NCI-H2171 treated with DMSO at 0.1 percent for 48 hours (cell line): ENCODE data around the gene PRUNE2.
"Not testable (repeated sequence)": the region's sequence is repeated elsewhere in the genome, so short reads cannot be mapped to it uniquely, and the experiment has no call there.

Experiments
- DNase-seq: peaks from one replicate; lab custom pipeline; 2025; lab: John Stamatoyannopoulos, UW

Gene PRUNE2

GRCh38 chr9:76697554-76697953, 208.4 kb downstream of the PRUNE2 start:
- no peak for DNase-seq

- DNase-seq = no peak
Observed at GRCh38 chr9:76697081-76697480, 208.8 kb downstream of the PRUNE2 start.

GRCh38 chr9:76693912-76694311, 212.0 kb downstream of the PRUNE2 start:
- DNase-seq = no peak

- DNase-seq = no peak
Observed at GRCh38 chr9:76692458-76693129, 213.3 kb downstream of the PRUNE2 start.

GRCh38 chr9:76691517-76692313, 214.2 kb downstream of the PRUNE2 start:
- no peak for DNase-seq

- DNase-seq = no peak
Observed at GRCh38 chr9:76690973-76691370, 214.9 kb downstream of the PRUNE2 start.

GRCh38 chr9:76690246-76690972, 215.5 kb downstream of the PRUNE2 start:
- DNase-seq = no peak

- no peak for DNase-seq
Observed at GRCh38 chr9:76688471-76689238, 217.3 kb downstream of the PRUNE2 start.

GRCh38 chr9:76687861-76688391, 218.0 kb downstream of the PRUNE2 start:
- no peak for DNase-seq

GRCh38 chr9:76686756-76687155, 219.2 kb downstream of the PRUNE2 start:
- no peak for DNase-seq

- DNase-seq = no peak
Observed at GRCh38 chr9:76684213-76684612, 221.7 kb downstream of the PRUNE2 start.

- no peak for DNase-seq
Observed at GRCh38 chr9:76681556-76681955, 224.4 kb downstream of the PRUNE2 start.

- DNase-seq = no peak
Observed at GRCh38 chr9:76680716-76681425, 225.0 kb downstream of the PRUNE2 start.

GRCh38 chr9:76677481-76678055, 228.3 kb downstream of the PRUNE2 start:
- no peak for DNase-seq

- DNase-seq = no peak
Observed at GRCh38 chr9:76676857-76677256, 229.1 kb downstream of the PRUNE2 start.

GRCh38 chr9:76667521-76667957, 238.4 kb downstream of the PRUNE2 start:
- DNase-seq = no peak

GRCh38 chr9:76665966-76666365, 239.9 kb downstream of the PRUNE2 start:
- not testable (repeated sequence) for DNase-seq

- DNase-seq = no peak
Observed at GRCh38 chr9:76665458-76665857, 240.5 kb downstream of the PRUNE2 start.

GRCh38 chr9:76664120-76664519, 241.8 kb downstream of the PRUNE2 start:
- no peak for DNase-seq

GRCh38 chr9:76662476-76663281, 243.2 kb downstream of the PRUNE2 start:
- no peak for DNase-seq
